Stomach (tissue), 9 donors: ENCODE data around the gene NEO1. TPM values are rescaled to one million over a fixed set of nuclear protein-coding genes. Genes with fewer than 3 reads are reported as not detected.

Experiments used
- DNase-seq, 2 donors: peaks; one replicate each; pipeline versions ENCODE4 v3.0.0 to v3.0.0-alpha.2; 2013 to 2019
- H3K27ac ChIP-seq, 5 donors: fragments of 200-600 bp in 4 of 5; sonication (generic) in 4 of 5; one replicate each; pipeline ENCODE4 v1.5.1; 2013 to 2019; ENCODE audit warnings: mild to moderate bottlenecking in 1 of 5, moderate library complexity in 1 of 5
- H3K27me3 ChIP-seq, 3 donors: fragments of 200-600 bp; sonication (generic); one replicate each; pipeline ENCODE4 v1.5.1; 2017 to 2019; ENCODE audit warnings: mixed run types in 1 of 3
- H3K36me3 ChIP-seq, 4 donors: fragments of 200-600 bp; sonication (generic); 1 replicate in 3 of 4; 2 replicates in 1 of 4; pipeline ENCODE4 v1.5.1; 2016 to 2019
- H3K4me1 ChIP-seq, 4 donors: fragments of 200-600 bp; sonication (generic); one replicate each; pipeline ENCODE4 v1.5.1; 2016 to 2019
- H3K4me3 ChIP-seq, 4 donors: fragments of 200-600 bp; sonication (generic) in 3 of 4; one replicate each; pipeline ENCODE4 v1.5.1; 2016 to 2019; ENCODE audit warnings: mild to moderate bottlenecking in 1 of 4
- H3K9me3 ChIP-seq, 4 donors: fragments of 200-600 bp; sonication (generic); one replicate each; pipeline ENCODE4 v1.5.1; 2016 to 2019
- EP300 ChIP-seq: sonication (generic); formaldehyde crosslinking; IDR thresholded peaks from one replicate; pipeline ENCODE4 v1.6.1; 2017; ENCODE audit warnings: antibody characterized with exemption
- POLR2A ChIP-seq, 4 donors: fragments of 450-650 bp; IDR thresholded peaks; one replicate each; pipeline ENCODE4 v1.6.1; 2016; ENCODE audit warnings: antibody characterized with exemption in 4 of 4, control low read depth in 2 of 4, mild to moderate bottlenecking in 1 of 4, moderate library complexity in 1 of 4
- POLR2AphosphoS5 ChIP-seq, 3 donors: sonication (generic); formaldehyde crosslinking; IDR thresholded peaks; one replicate each; pipeline ENCODE4 v1.6.1; 2016; ENCODE audit warnings: antibody characterized with exemption in 3 of 3
- WGBS, 5 donors: extraction: QIAGEN DNeasy Blood & Tissue Kit in 3 of 5; methylation state at CpG; one replicate each; pipeline versions ENCODE4 v1.1.5 to v1.1.7; 2013 to 2018; 5-methylcytosine and 5-hydroxymethylcytosine counted together
- intact Hi-C: fragments of 100-400 bp; cut with DNase I; formaldehyde crosslinking; loops from one replicate; pipeline ENCODE4 v1.15.1; 2023; ENCODE audit warnings: low total_unique reads
- polyA plus RNA-seq, 3 donors: library from polyadenylated mRNA; stranded (reverse); fragments of 200-250 nt; gene quantifications; one replicate each; pipeline ENCODE4 v1.2.3, GENCODE V29; 2013
- total RNA-seq, 5 donors: library from RNA; depleted of rRNA; stranded (reverse); fragments of >200 nt; gene quantifications; one replicate each; pipeline versions ENCODE4 v1.1.0 to v1.2.3, GENCODE V29; 2014 to 2016
- TF ChIP-seq, protein P1 (sequence below), 7 experiments: fragments of 450-650 bp in 4 of 7; fragments of 200-600 bp in 3 of 7; sonication (generic) in 3 of 7; IDR thresholded peaks; one replicate each; pipeline ENCODE4 v1.5.1; 2016 to 2019; ENCODE audit warnings: antibody characterized with exemption in 7 of 7, control low read depth in 2 of 7, mild to moderate bottlenecking in 1 of 7
- donor health status: healthy with polysubstance abuse.
- donor health status: Bipolar disorder and iron deficiency.
- donor health status: healthy.

The NEO1 gene
- total and polyA plus RNA-seq, 8 donors = 4.7 to 182 (median 17.3) TPM

DNA sequence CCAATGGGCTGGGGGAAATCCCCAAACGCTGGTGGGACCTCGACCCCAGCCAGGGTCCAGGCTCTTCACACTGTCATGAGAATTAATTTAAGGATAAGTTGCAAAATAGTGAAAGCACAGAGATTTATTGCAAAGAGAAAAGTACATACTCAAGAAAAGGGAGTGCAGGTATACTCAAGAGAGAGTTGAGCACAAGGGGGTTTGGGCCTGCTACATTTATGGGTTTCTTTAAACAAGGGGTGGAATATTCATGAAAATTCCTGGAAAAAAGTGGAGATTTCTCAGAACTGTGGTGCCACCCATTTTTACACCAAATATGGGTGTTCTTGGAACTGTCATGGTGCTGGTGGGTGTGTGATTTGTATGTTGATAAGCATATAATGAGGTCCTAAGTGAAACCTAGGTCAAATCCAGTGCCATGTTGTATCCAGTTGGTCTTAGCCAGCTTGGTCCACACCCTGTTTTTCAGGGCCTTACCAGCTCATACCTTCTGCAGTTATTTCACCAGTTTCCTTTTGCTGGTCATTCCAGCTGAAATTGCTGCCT, 32.6 kb upstream of the NEO1 start:
- Histone ChIP-seq H3K27ac (no peak overlapping the region), H3K27me3 (peaks cover 0 to 9% (median 0%) of the 10 kb centered on the region in 3 donors), H3K9me3 (no peaks in the 10 kb centered on the region), H3K4me3 (no peak overlapping the region), H3K36me3 (no peaks in the 10 kb centered on the region), H3K4me1 (no peaks in the 10 kb centered on the region)
- intact Hi-C loops = no loop called here
- DNase-seq = no peak
- 78 to 95% (median 86%) methylated on average over 2 of the region's 2 CpGs for WGBS, 5 donors
- TF ChIP-seq, protein P1, sequence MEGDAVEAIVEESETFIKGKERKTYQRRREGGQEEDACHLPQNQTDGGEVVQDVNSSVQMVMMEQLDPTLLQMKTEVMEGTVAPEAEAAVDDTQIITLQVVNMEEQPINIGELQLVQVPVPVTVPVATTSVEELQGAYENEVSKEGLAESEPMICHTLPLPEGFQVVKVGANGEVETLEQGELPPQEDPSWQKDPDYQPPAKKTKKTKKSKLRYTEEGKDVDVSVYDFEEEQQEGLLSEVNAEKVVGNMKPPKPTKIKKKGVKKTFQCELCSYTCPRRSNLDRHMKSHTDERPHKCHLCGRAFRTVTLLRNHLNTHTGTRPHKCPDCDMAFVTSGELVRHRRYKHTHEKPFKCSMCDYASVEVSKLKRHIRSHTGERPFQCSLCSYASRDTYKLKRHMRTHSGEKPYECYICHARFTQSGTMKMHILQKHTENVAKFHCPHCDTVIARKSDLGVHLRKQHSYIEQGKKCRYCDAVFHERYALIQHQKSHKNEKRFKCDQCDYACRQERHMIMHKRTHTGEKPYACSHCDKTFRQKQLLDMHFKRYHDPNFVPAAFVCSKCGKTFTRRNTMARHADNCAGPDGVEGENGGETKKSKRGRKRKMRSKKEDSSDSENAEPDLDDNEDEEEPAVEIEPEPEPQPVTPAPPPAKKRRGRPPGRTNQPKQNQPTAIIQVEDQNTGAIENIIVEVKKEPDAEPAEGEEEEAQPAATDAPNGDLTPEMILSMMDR (IDR thresholded peaks at IDR 0.05) = no peak
- TF ChIP-seq EP300 (no peak), POLR2A (IDR thresholded peaks at IDR 0.05) (no peak), POLR2AphosphoS5 (IDR thresholded peaks at IDR 0.05) (no peak)

DNA sequence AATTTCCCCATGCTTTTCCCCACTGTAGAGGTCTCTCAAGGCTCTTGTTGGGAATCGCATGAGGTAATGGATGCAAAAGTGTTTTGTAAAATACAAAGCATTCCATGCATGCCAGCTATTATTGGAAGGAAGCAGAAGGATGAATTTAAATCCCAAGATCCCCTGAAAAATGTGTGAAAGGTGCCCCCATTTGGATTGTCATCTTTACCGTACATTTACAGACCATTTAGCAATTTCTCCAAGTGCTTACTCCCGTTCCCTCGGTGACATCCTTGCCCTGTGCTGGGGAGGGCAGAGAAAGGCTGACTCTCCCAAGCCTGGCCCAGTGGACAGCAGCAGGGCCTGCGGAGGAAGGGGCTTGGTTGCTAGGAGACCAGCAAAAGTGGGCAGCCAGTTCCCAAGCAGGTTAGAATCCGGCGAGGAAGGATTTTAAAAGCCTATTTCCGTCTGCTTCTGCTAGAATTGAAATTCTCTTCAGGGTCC, 31.1 kb upstream of the NEO1 start:
- WGBS, 5 donors = 50 to 63% (median 54%) methylated on average over 8 of the region's 8 CpGs
- Histone ChIP-seq H3K4me1 (no peaks in the 10 kb centered on the region), H3K4me3 (no peak overlapping the region), H3K27ac (no peak overlapping the region), H3K27me3 (peaks cover 0 to 9% (median 0%) of the 10 kb centered on the region in 3 donors), H3K36me3 (no peaks in the 10 kb centered on the region), H3K9me3 (no peaks in the 10 kb centered on the region)
- TF ChIP-seq EP300 (no peak), POLR2A (IDR thresholded peaks at IDR 0.05) (no peak), POLR2AphosphoS5 (IDR thresholded peaks at IDR 0.05) (no peak)
- TF ChIP-seq, protein P1 (IDR thresholded peaks at IDR 0.05) = no peak
- intact Hi-C loops = no loop called here
- peak in 1 of 2 donors; percentile 56 for DNase-seq

DNA sequence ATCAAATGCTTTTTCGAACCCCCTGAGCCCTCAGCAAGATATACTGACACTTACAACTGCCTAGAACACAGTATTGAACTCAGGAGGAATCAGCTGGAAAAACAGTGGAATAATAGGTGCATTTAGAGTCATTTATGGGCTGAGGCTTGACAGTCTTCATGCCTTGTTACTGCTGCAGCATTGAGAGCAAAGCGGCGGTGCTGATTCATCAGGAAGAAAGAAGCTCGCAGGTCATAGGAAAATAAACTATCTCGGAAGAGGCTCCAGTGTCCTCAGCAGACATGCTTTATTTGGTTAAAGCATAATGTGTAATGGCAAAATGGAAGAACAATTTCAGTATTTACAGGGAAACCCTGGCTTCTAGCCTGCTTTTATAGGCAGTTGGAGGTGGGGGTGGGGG, 30.1 kb upstream of the NEO1 start:
- Histone ChIP-seq H3K27me3 (peaks cover 0 to 9% (median 0%) of the 10 kb centered on the region in 3 donors), H3K36me3 (no peaks in the 10 kb centered on the region), H3K9me3 (no peaks in the 10 kb centered on the region), H3K4me1 (no peaks in the 10 kb centered on the region), H3K27ac (no peak overlapping the region), H3K4me3 (no peak overlapping the region)
- no peak for TF ChIP-seq POLR2A (IDR thresholded peaks at IDR 0.05)
- TF ChIP-seq, protein P1 (IDR thresholded peaks at IDR 0.05) = no peak
- TF ChIP-seq POLR2AphosphoS5 (IDR thresholded peaks at IDR 0.05) = no peak
- TF ChIP-seq EP300 = no peak
- 71 to 79% (median 75%) methylated on average over 5 of the region's 5 CpGs for WGBS, 5 donors
- DNase-seq = no peak
- intact Hi-C loops = no loop called here

DNA sequence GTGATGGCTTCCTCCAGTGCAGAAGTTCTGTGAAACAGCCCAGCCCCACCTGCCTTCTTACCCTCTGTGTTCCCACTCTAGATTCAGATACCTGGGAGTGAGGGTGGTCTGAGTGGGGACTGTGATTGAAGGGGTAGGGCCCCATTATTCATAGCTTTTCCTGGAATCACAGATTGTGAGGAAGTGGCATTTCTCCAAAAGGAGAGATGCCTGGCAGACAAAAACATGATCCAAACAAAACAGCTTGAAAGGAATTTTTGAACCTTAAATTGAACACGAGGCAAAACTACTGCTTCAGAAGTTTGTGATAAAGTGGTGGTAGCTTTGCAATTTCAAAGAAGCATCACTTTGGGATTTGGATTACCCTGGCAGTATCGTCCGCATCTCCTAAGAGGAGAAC, 29.2 kb upstream of the NEO1 start:
- Histone ChIP-seq H3K4me1 (no peaks in the 10 kb centered on the region), H3K27ac (no peak overlapping the region), H3K4me3 (no peak overlapping the region), H3K36me3 (no peaks in the 10 kb centered on the region), H3K9me3 (no peaks in the 10 kb centered on the region), H3K27me3 (peaks cover 0 to 9% (median 0%) of the 10 kb centered on the region in 3 donors)
- no peak for DNase-seq
- intact Hi-C loops = no loop called here
- TF ChIP-seq POLR2AphosphoS5 (IDR thresholded peaks at IDR 0.05) (no peak), EP300 (no peak)
- TF ChIP-seq, protein P1 (IDR thresholded peaks at IDR 0.05) = no peak
- 57 to 79% (median 77%) methylated on average over 3 of the region's 3 CpGs for WGBS, 5 donors
